GM12878 (cell line): Measurements from ENCODE around the gene WWOX. TPM values are rescaled to one million over a fixed set of nuclear protein-coding genes. Genes with fewer than 3 reads are reported as not detected.

Experiments used
- ATAC-seq: fragments of 200-7000 bp; cut with Tn5 transposase; 3 replicates; pipeline ENCODE4 v1.9.1; 2020; ENCODE audit warnings: mild to moderate bottlenecking, moderate library complexity
- BruUV-seq: library from RNA; stranded (reverse); fragments of 400-500 nt; replicated peaks from 2 replicates; lab custom pipeline; 2021; lab: Mats Ljungman, UMichigan
- CTCF ChIA-PET: fragments of 300-600 bp; sonication (Branson Sonifier 250); formaldehyde crosslinking; extraction: SDS; loops from one replicate; lab custom pipeline; 2021; ENCODE audit warnings: inconsistent platforms; lab: Yijun Ruan, JAX
- POLR2A ChIA-PET: fragments of 350-600 bp; formaldehyde crosslinking; extraction: SDS; loops from one replicate; lab custom pipeline; 2021; ENCODE audit warnings: inconsistent platforms; lab: Charles Lee
- RAD21 ChIA-PET: fragments of 300-600 bp; sonication (Branson Sonifier 250); formaldehyde crosslinking; loops from one replicate; lab custom pipeline; 2023; ENCODE audit warnings: antibody characterized with exemption; ENCODE audit not compliant: unreplicated experiment; lab: Charles Lee
- SMC1A ChIA-PET: fragments of 300-600 bp; sonication (Branson Sonifier 250); formaldehyde crosslinking; loops from one replicate; lab custom pipeline; 2023; ENCODE audit not compliant: unreplicated experiment, uncharacterized antibody; lab: Charles Lee
- DNase-seq: peaks from one replicate; pipeline ENCODE4 v3.0.0-alpha.2; 2011; ENCODE audit warnings: low read depth, low spot score
- FAIRE-seq: peaks from 3 replicates; lab custom pipeline; 2011; peaks lifted over from hg19 to GRCh38; lab: Jason Lieb, UNC
- H2AFZ ChIP-seq: 2 replicates; pipeline ENCODE4 v1.6.0; 2011; ENCODE audit warnings: low read depth, low read length, control low read depth; ENCODE audit not compliant: control insufficient read depth
- H3K27ac ChIP-seq: 2 replicates; pipeline ENCODE4 v1.5.1; 2011; ENCODE audit warnings: control low read depth; ENCODE audit not compliant: control insufficient read depth, insufficient read depth
- H3K27me3 ChIP-seq, 2 experiments: replicated peaks in 1 of 2; 2 replicates each; pipeline versions ENCODE4 v1.6.0 to v1.6.1; 2011; ENCODE audit warnings: low read length in 1 of 2; ENCODE audit not compliant: control insufficient read depth in 2 of 2, insufficient read depth in 2 of 2
- H3K36me3 ChIP-seq, 2 experiments: 2 replicates each; pipeline ENCODE4 v1.5.1; 2011; ENCODE audit warnings: low read length in 1 of 2; ENCODE audit not compliant: control insufficient read depth in 2 of 2, insufficient read depth in 2 of 2
- H3K4me1 ChIP-seq: 2 replicates; pipeline ENCODE4 v1.6.1; 2011; ENCODE audit warnings: mild to moderate bottlenecking, low read length, moderate library complexity, mixed read lengths; ENCODE audit not compliant: control insufficient read depth, insufficient read depth
- H3K4me2 ChIP-seq: 2 replicates; pipeline ENCODE4 v1.6.0; 2011; ENCODE audit warnings: control low read depth; ENCODE audit not compliant: control insufficient read depth, insufficient read depth
- H3K4me3 ChIP-seq: fragments of 200-600 bp; sonication (generic); 2 replicates; pipeline ENCODE4 v1.5.1; 2016
- H3K79me2 ChIP-seq: 2 replicates; pipeline ENCODE4 v1.6.0; 2011; ENCODE audit warnings: low read length; ENCODE audit not compliant: control insufficient read depth, insufficient read depth
- H3K9ac ChIP-seq: 2 replicates; pipeline ENCODE4 v1.8.0; 2011; ENCODE audit warnings: low read length, control low read depth, mixed read lengths; ENCODE audit not compliant: control insufficient read depth, insufficient read depth
- H3K9me3 ChIP-seq: replicated peaks from 3 replicates; pipeline ENCODE4 v1.5.1; 2011; ENCODE audit warnings: mild to moderate bottlenecking, low read length; ENCODE audit not compliant: control insufficient read depth, insufficient read depth
- H4K20me1 ChIP-seq: 2 replicates; pipeline ENCODE4 v1.6.0; 2011; ENCODE audit not compliant: control insufficient read depth, insufficient read depth
- BCL3 ChIP-seq: IDR thresholded peaks from 2 replicates; pipeline ENCODE4 v1.6.1; 2011; ENCODE audit warnings: borderline replicate concordance, low read depth, mild to moderate bottlenecking, moderate library complexity, low read length; ENCODE audit not compliant: insufficient read depth, poor library complexity, severe bottlenecking
- CBX3 ChIP-seq: fragments of 200-600 bp; sonication (generic); IDR thresholded peaks from 2 replicates; pipeline ENCODE4 v1.6.1; 2016; ENCODE audit warnings: low read depth, borderline replicate concordance
- HDAC2 ChIP-seq: fragments of 200-600 bp; sonication (generic); IDR thresholded peaks from 2 replicates; pipeline ENCODE4 v1.6.1; 2017
- JUNB ChIP-seq: IDR thresholded peaks from 2 replicates; pipeline ENCODE4 v1.6.1; 2016; ENCODE audit warnings: antibody characterized with exemption, mild to moderate bottlenecking
- POU2F2 ChIP-seq: IDR thresholded peaks from 3 replicates; pipeline ENCODE4 v1.6.1; 2011; ENCODE audit warnings: low read depth, mild to moderate bottlenecking, low read length, borderline replicate concordance
- RFX5 ChIP-seq: IDR thresholded peaks from 2 replicates; pipeline ENCODE4 v1.6.1; 2011; ENCODE audit warnings: low read depth, low read length, improper control_type of control experiment
- SMARCA5 ChIP-seq: fragments of 450-650 bp; IDR thresholded peaks from 2 replicates; pipeline ENCODE4 v1.6.1; 2017; ENCODE audit warnings: mild to moderate bottlenecking
- STAT3 ChIP-seq: IDR thresholded peaks from 2 replicates; pipeline ENCODE4 v1.6.1; 2011; ENCODE audit warnings: low read depth, low read length, improper control_type of control experiment
- SUPT20H ChIP-seq: IDR thresholded peaks from 2 replicates; pipeline ENCODE4 v1.6.1; 2011; ENCODE audit warnings: low read depth, mild to moderate bottlenecking, low read length, moderate library complexity, borderline replicate concordance; ENCODE audit not compliant: control insufficient read depth
- SUZ12 ChIP-seq: fragments of 200-600 bp; sonication (generic); IDR thresholded peaks from one replicate; pipeline ENCODE4 v1.6.1; 2018; ENCODE audit warnings: antibody characterized with exemption, mild to moderate bottlenecking; ENCODE audit not compliant: unreplicated experiment
- USF1 ChIP-seq: IDR thresholded peaks from 2 replicates; pipeline ENCODE4 v1.6.1; 2011; ENCODE audit warnings: borderline replicate concordance, low read depth, mild to moderate bottlenecking, moderate library complexity, mixed read lengths, low read length; ENCODE audit not compliant: insufficient read depth; ENCODE audit errors: extremely low read length
- WGBS: methylation state at CpG from one replicate; pipeline ENCODE4 v1.1.6; 2016; ENCODE audit warnings: low lambda C conversion rate; ENCODE audit not compliant: insufficient replicate concordance, insufficient coverage; ENCODE audit errors: missing lambda C conversion rate; 5-methylcytosine and 5-hydroxymethylcytosine counted together
- in situ Hi-C: fragments of 300-500 bp; cut with MboI; formaldehyde crosslinking; loops from 9 replicates; pipeline ENCODE4 v1.14.3; 2018; ENCODE audit warnings: mixed read lengths
- intact Hi-C: fragments of 100-400 bp; cut with micrococcal nuclease; formaldehyde crosslinking; loops from one replicate; pipeline ENCODE4 v1.14.2; 2022; ENCODE audit not compliant: unreplicated experiment
- polyA plus RNA-seq, 11 experiments: library from polyadenylated mRNA; depleted of rRNA in 4 of 11; unstranded in 6 of 11; stranded (reverse) in 5 of 11; fragments of >200 nt; fragmentation: Nextera tagmentation in 4 of 11; fragmentation: Illumina TruSeq in 1 of 11; extraction: Ambion mirVana in 4 of 11; extraction: Trizol in 1 of 11; gene quantifications; 1 replicate in 1 of 11; 2 replicates in 10 of 11; pipeline versions ENCODE4 v1.2.1 to v1.2.3, GENCODE V29; 2011 to 2016; ENCODE audit warnings: inconsistent platforms in 2 of 11, missing spikeins in 2 of 11, low read depth in 1 of 11
- total RNA-seq, 4 experiments: library from RNA; depleted of rRNA in 3 of 4; stranded (reverse); fragments of >200 nt in 3 of 4; fragmentation: Illumina TruSeq in 1 of 4; extraction: Trizol in 1 of 4; gene quantifications; 2 replicates each; pipeline versions ENCODE4 v1.2.1 to v1.2.3, GENCODE V29; 2013 to 2021
- TF ChIP-seq, protein P1 (sequence below): IDR thresholded peaks from 2 replicates; pipeline ENCODE4 v1.6.1; 2012; ENCODE audit warnings: low read length, inconsistent platforms

Gene WWOX
- total and polyA plus RNA-seq, 10 of the 15 experiments (the other 5 are each of a cell fraction or from before 2014, with no cell fraction given), result 2.8 to 24.4 (median 17.8) TPM

- ChIA-PET RAD21 (no interaction called here), CTCF (no interaction called here), SMC1A (no interaction called here), POLR2A (interaction anchor here (0.9 kb wide), 1 partner anchor 10 kb away, joined by 3 read pairs; no protein-coding TSS in a partner anchor)
- Histone ChIP-seq H3K27me3 (no peaks in the 10 kb centered on the region; a peak in 1 of 4 replicates), H3K4me3 (no peak overlapping the region), H3K27ac (no peak overlapping the region), H4K20me1 (no peaks in the 10 kb centered on the region), H3K4me1 (no peaks in the 10 kb centered on the region), H3K36me3 (no peaks in the 10 kb centered on the region), H3K9me3 (no peaks in the 10 kb centered on the region; the same call in 2 of the 3 replicates), H3K9ac (no peak overlapping the region), H3K79me2 (no peaks in the 10 kb centered on the region), H3K4me2 (no peak overlapping the region), H2AFZ (no peak overlapping the region)
- BruUV-seq, result no TSS peak
- DNase-seq (no peak), FAIRE-seq (no peak), ATAC-seq (no peak)
- in situ Hi-C loops, result no loop called here
- TF ChIP-seq BCL3, result no peak
- TF ChIP-seq STAT3, result no peak
- intact Hi-C loops, result no loop called here
- WGBS, result 8% methylated on average over 4 of the region's 4 CpGs
Observed at GRCh38 chr16:79171504-79171903, 1072.0 kb downstream of the WWOX start.

DNA sequence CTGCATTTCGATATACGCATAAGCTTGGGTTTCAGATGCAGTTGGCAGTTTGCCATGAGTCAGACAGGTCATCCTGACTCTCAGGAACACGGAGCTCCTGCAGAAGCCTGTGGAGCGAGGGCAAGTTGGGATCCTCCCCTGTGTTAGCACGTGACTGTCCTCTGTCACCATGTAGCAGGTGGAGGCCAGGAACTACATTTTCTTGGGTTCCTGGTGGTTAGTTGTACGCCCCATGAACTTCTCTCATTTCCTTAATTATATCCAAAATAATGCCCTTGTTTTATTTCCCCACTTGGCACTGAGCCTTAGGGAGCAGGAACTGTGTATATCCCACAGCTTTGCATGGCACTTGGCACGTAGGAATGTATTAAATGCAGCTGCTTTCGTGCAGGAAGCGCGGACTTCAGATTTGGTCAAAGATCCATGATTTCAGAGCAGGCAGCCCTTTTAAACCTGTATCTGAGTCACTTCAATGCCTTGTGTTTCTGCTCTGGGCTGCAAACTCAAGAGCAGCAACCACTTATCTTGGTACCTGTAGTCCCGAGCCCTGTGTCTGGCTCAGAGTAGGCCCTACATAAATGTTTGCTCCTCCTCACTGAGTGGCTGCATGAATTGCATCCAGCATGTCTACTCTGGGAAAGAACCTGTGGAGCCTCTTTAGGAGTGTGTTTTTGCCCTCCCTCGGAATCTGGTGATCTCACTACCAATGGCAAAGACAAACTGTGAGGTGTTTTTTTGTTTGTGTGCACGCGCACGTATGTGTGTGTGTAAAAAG lies 1072.7 kb downstream of the WWOX start:
- no peak overlapping the region for H3K9ac ChIP-seq
- 43% methylated on average over 15 of the region's 15 CpGs for WGBS
- ATAC-seq (no peak), FAIRE-seq (no peak), DNase-seq (no peak)
- in situ Hi-C loops, result no loop called here
- no peaks in the 10 kb centered on the region for H3K4me1 ChIP-seq
- no peak overlapping the region for H2AFZ ChIP-seq
- H3K9me3 ChIP-seq, result no peaks in the 10 kb centered on the region; the same call in 2 of the 3 replicates
- no peak overlapping the region for H3K4me2 ChIP-seq
- POLR2A ChIA-PET, result interaction anchor here (0.9 kb wide), 1 partner anchor 11 kb away, joined by 3 read pairs; no protein-coding TSS in a partner anchor
- H3K79me2 ChIP-seq, result no peaks in the 10 kb centered on the region
- H3K27ac ChIP-seq, result no peak overlapping the region
- H3K27me3 ChIP-seq, result no peaks in the 10 kb centered on the region; a peak in 1 of 4 replicates
- no peaks in the 10 kb centered on the region for H3K36me3 ChIP-seq
- SMC1A ChIA-PET, result no interaction called here
- BruUV-seq, result no TSS peak
- intact Hi-C loops, result no loop called here
- no peak overlapping the region for H3K4me3 ChIP-seq
- H4K20me1 ChIP-seq, result no peaks in the 10 kb centered on the region
- CTCF ChIA-PET, result no interaction called here
- RAD21 ChIA-PET, result no interaction called here
- TF ChIP-seq, protein P1, sequence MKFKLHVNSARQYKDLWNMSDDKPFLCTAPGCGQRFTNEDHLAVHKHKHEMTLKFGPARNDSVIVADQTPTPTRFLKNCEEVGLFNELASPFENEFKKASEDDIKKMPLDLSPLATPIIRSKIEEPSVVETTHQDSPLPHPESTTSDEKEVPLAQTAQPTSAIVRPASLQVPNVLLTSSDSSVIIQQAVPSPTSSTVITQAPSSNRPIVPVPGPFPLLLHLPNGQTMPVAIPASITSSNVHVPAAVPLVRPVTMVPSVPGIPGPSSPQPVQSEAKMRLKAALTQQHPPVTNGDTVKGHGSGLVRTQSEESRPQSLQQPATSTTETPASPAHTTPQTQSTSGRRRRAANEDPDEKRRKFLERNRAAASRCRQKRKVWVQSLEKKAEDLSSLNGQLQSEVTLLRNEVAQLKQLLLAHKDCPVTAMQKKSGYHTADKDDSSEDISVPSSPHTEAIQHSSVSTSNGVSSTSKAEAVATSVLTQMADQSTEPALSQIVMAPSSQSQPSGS, result no peak
- TF ChIP-seq SMARCA5 (no peak), RFX5 (no peak), SUPT20H (no peak), USF1 (no peak), SUZ12 (no peak), HDAC2 (no peak), JUNB (no peak), CBX3 (no peak), POU2F2 (no peak)
